Measurements from ENCODE around the gene AK3. TPM values are rescaled to one million over a fixed set of nuclear protein-coding genes. Genes with fewer than 3 reads are reported as not detected.
"Not testable (repeated sequence)": the region's sequence is repeated elsewhere in the genome, so short reads cannot be mapped to it uniquely, and the experiment has no call there.

AK3 gene
- total RNA-seq, 5 donors from 2014 or later (not counting 1 experiment from before 2014, with no cell fraction given) = 20.0 to 25.7 (median 23.1) TPM

DNA sequence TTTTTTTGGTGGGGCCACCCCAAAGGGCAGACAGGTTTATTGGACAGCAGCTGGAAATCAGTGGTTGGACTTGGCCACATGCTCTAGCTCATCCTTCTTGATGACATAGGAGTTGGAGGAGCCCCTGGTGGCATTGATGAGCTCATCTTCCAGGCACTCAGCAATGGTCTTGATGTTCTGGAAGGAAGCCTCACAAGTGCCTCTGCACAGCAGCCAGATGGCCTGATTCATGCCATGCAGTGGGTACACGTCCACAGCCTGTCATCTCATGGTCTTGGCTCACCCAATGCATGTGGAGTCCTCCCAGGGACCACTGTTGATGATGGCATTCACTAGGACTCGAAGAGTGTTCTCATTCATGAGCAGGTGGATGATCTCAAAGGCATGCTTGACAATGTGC, 40.4 kb upstream of the AK3 start:
- POLR2A ChIA-PET = no interaction called here
- H3K4me3 ChIP-seq (ENCODE audit: control insufficient read depth in 1 of 2, extremely low read depth in 1 of 2, low read length in 1 of 2) = no peak overlapping the region
- Mint-ChIP-seq H3K4me3 (no peak overlapping the region), H3K36me3 (no peaks in the 10 kb centered on the region), H3K9me3 (no peaks in the 10 kb centered on the region), H3K4me1 (no peaks in the 10 kb centered on the region), H3K27ac (no peak overlapping the region), H3K27me3 (peaks cover 12 to 18% of the 10 kb centered on the region in 2 donors)
- no peaks in the 10 kb centered on the region for H3K36me3 ChIP-seq (ENCODE audit: control insufficient read depth in 2 of 2, extremely low read depth in 1 of 2, insufficient read depth in 1 of 2, low read length in 1 of 2)
- H3K27ac ChIP-seq (ENCODE audit: low read length) = no peak overlapping the region
- no peaks in the 10 kb centered on the region for H3K4me1 ChIP-seq (ENCODE audit: control insufficient read depth in 1 of 2, extremely low read depth in 1 of 2, insufficient read depth in 2 of 2, low read length in 2 of 2)
- 78% methylated on average over 2 of the region's 2 CpGs for WGBS (ENCODE audit: insufficient coverage)
- no peaks in the 10 kb centered on the region for H3K9me3 ChIP-seq
- CTCF ChIA-PET = interaction anchor here (0.8 to 1.4 kb wide), 3 partner anchors 18 to 22 kb away, joined by 7 to 9 read pairs (median 8); no protein-coding TSS in a partner anchor
- no peak for ATAC-seq (replicated peaks in 1 of 4)
- no peak for DNase-seq
- peaks cover 0 to 29% of the 10 kb centered on the region in 2 experiments for H3K27me3 ChIP-seq (replicated peaks in 1 of 2; ENCODE audit: control insufficient read depth in 2 of 2, extremely low read depth in 1 of 2, insufficient read depth in 2 of 2, low read length in 1 of 2)

DNA sequence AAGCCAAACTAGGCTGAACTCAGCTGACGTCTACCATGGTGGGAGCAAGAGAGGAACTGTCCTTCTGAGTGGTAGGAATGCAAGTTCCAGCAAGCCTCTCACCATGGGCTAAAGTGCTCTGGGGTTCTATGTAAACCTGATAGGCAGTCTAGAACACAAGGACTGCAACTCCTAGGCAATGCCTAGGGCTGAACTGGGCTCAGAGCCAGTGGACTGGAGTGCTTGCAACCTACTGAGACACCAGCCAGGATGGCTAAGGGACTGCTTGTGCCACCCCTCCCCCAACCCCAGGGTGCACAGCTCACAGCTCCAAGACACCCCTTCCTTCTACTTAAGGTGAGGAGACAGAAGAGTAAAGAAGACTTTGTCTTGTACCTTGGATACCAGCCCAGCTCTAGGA, 39.6 kb upstream of the AK3 start:
- CTCF ChIA-PET = interaction anchor here (1.0 to 1.7 kb wide), 2 partner anchors 11 to 17 kb away, joined by 3 to 7 read pairs; no protein-coding TSS in a partner anchor
- H3K9me3 Mint-ChIP-seq = no peaks in the 10 kb centered on the region
- 100% methylated on average over 1 of the region's 1 CpG for WGBS (ENCODE audit: insufficient coverage)

DNA sequence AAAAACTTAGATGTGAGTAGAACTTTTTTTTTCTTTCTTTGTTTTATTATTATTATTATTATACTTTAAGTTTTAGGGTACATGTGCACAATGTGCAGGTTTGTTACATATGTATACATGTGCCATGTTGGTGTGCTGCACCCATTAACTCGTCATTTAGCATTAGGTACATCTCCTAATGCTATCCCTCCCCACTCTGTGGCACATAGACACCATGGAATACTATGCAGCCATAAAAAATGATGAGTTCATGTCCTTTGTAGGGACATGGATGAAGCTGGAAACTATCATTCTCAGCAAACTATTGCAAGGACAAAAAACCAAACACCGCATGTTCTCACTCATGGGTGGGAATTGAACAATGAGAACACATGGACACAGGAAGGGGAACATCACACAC, 34.0 kb upstream of the AK3 start:
- H3K4me3 Mint-ChIP-seq; H3K9me3 ChIP-seq; H3K36me3 ChIP-seq (ENCODE audit: control insufficient read depth in 2 of 2, extremely low read depth in 1 of 2, insufficient read depth in 1 of 2, low read length in 1 of 2); H3K27ac Mint-ChIP-seq; H3K4me1 Mint-ChIP-seq; H3K27me3 Mint-ChIP-seq; H3K36me3 Mint-ChIP-seq; H3K27ac ChIP-seq (ENCODE audit: low read length); DNase-seq; H3K4me3 ChIP-seq (ENCODE audit: control insufficient read depth in 1 of 2, extremely low read depth in 1 of 2, low read length in 1 of 2); H3K4me1 ChIP-seq (ENCODE audit: control insufficient read depth in 1 of 2, extremely low read depth in 1 of 2, insufficient read depth in 2 of 2, low read length in 2 of 2); H3K9me3 Mint-ChIP-seq; ATAC-seq (replicated peaks in 1 of 4); H3K27me3 ChIP-seq (replicated peaks in 1 of 2; ENCODE audit: control insufficient read depth in 2 of 2, extremely low read depth in 1 of 2, insufficient read depth in 2 of 2, low read length in 1 of 2): not testable (repeated sequence)
- POLR2A ChIA-PET = interaction anchor here in 1 of 2 donors (0.6 to 0.7 kb wide), 2 partner anchors 67 to 190 kb away, joined by 3 to 7 read pairs; no protein-coding TSS in a partner anchor
- no CpG with 5 or more reads among the region's 2 CpGs for WGBS (ENCODE audit: insufficient coverage)
- CTCF ChIA-PET = interaction anchor here in 1 of 2 donors (1.1 kb wide), 1 partner anchor 11 kb away, joined by 3 read pairs; no protein-coding TSS in a partner anchor

More for the DNA sequence above, 39.6 kb upstream of the AK3 start:
- ATAC-seq (replicated peaks in 1 of 4) (no peak), DNase-seq (no peak)
- Histone ChIP-seq H3K4me3 (ENCODE audit: control insufficient read depth in 1 of 2, extremely low read depth in 1 of 2, low read length in 1 of 2) (no peak overlapping the region), H3K36me3 (ENCODE audit: control insufficient read depth in 2 of 2, extremely low read depth in 1 of 2, insufficient read depth in 1 of 2, low read length in 1 of 2) (no peaks in the 10 kb centered on the region), H3K27me3 (replicated peaks in 1 of 2; ENCODE audit: control insufficient read depth in 2 of 2, extremely low read depth in 1 of 2, insufficient read depth in 2 of 2, low read length in 1 of 2) (peaks cover 0 to 25% of the 10 kb centered on the region in 2 experiments), H3K4me1 (ENCODE audit: control insufficient read depth in 1 of 2, extremely low read depth in 1 of 2, insufficient read depth in 2 of 2, low read length in 2 of 2) (no peaks in the 10 kb centered on the region), H3K27ac (ENCODE audit: low read length) (no peak overlapping the region), H3K9me3 (no peaks in the 10 kb centered on the region)
- Mint-ChIP-seq H3K36me3 (no peaks in the 10 kb centered on the region), H3K4me3 (no peak overlapping the region), H3K27ac (no peak overlapping the region), H3K4me1 (no peaks in the 10 kb centered on the region), H3K27me3 (peaks cover 12 to 18% of the 10 kb centered on the region in 2 donors)
- POLR2A ChIA-PET = no interaction called here

DNA sequence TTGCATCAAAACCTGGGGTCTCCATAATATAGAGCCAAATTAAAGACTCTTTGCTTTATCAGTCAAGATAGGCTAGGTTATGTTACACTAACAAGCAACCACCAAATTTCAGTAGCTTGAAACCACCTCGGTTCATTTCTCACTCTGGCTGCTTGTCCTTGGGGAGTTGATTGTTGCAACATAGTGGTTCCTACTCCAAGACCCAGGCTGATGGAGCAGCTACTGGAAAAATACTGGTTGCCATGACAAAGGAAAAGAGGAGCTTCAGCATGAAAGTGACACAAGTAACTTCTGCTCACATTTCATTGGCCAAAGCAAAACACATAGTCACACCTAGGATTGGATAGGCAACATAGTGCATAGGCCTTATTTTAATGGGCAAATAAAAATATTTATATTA, 33.2 kb upstream of the AK3 start:
- Histone ChIP-seq H3K27ac (ENCODE audit: low read length) (no peak overlapping the region), H3K9me3 (no peaks in the 10 kb centered on the region), H3K27me3 (replicated peaks in 1 of 2; ENCODE audit: control insufficient read depth in 2 of 2, extremely low read depth in 1 of 2, insufficient read depth in 2 of 2, low read length in 1 of 2) (peaks cover 0 to 9% of the 10 kb centered on the region in 2 experiments), H3K4me3 (ENCODE audit: control insufficient read depth in 1 of 2, extremely low read depth in 1 of 2, low read length in 1 of 2) (no peak overlapping the region), H3K4me1 (ENCODE audit: control insufficient read depth in 1 of 2, extremely low read depth in 1 of 2, insufficient read depth in 2 of 2, low read length in 2 of 2) (no peaks in the 10 kb centered on the region), H3K36me3 (ENCODE audit: control insufficient read depth in 2 of 2, extremely low read depth in 1 of 2, insufficient read depth in 1 of 2, low read length in 1 of 2) (no peaks in the 10 kb centered on the region)
- Mint-ChIP-seq H3K9me3 (no peaks in the 10 kb centered on the region), H3K36me3 (no peaks in the 10 kb centered on the region), H3K4me3 (no peak overlapping the region), H3K27me3 (no peaks in the 10 kb centered on the region), H3K4me1 (no peaks in the 10 kb centered on the region), H3K27ac (no peak overlapping the region)
- no CpG with 5 or more reads among the region's 1 CpG for WGBS (ENCODE audit: insufficient coverage)
- ChIA-PET CTCF (interaction anchor here in 1 of 2 donors (1.1 kb wide), 1 partner anchor 12 kb away, joined by 3 read pairs; no protein-coding TSS in a partner anchor), POLR2A (interaction anchor here in 1 of 2 donors (0.6 to 0.7 kb wide), 2 partner anchors 66 to 191 kb away, joined by 3 to 7 read pairs; no protein-coding TSS in a partner anchor)
- ATAC-seq (replicated peaks in 1 of 4) = no peak
- no peak for DNase-seq

- no CpG with 5 or more reads among the region's 1 CpG for WGBS (ENCODE audit: insufficient coverage)
- H3K27ac Mint-ChIP-seq = no peak overlapping the region
- no peaks in the 10 kb centered on the region for H3K4me1 Mint-ChIP-seq
- DNase-seq (no peak), ATAC-seq (replicated peaks in 1 of 4) (no peak)
- Histone ChIP-seq H3K4me3 (ENCODE audit: control insufficient read depth in 1 of 2, extremely low read depth in 1 of 2, low read length in 1 of 2) (no peak overlapping the region), H3K36me3 (ENCODE audit: control insufficient read depth in 2 of 2, extremely low read depth in 1 of 2, insufficient read depth in 1 of 2, low read length in 1 of 2) (no peaks in the 10 kb centered on the region), H3K4me1 (ENCODE audit: control insufficient read depth in 1 of 2, extremely low read depth in 1 of 2, insufficient read depth in 2 of 2, low read length in 2 of 2) (no peaks in the 10 kb centered on the region), H3K27ac (ENCODE audit: low read length) (no peak overlapping the region), H3K27me3 (replicated peaks in 1 of 2; ENCODE audit: control insufficient read depth in 2 of 2, extremely low read depth in 1 of 2, insufficient read depth in 2 of 2, low read length in 1 of 2) (peaks cover 0 to 4% of the 10 kb centered on the region in 2 experiments), H3K9me3 (no peaks in the 10 kb centered on the region)
- no peak overlapping the region for H3K4me3 Mint-ChIP-seq
- ChIA-PET POLR2A (no interaction called here), CTCF (no interaction called here)
- no peaks in the 10 kb centered on the region for H3K36me3 Mint-ChIP-seq
- no peaks in the 10 kb centered on the region for H3K27me3 Mint-ChIP-seq
- H3K9me3 Mint-ChIP-seq = no peaks in the 10 kb centered on the region
These were observed 30.8 kb upstream of the AK3 start for GRCh38 chr9:4771788-4772187.

- ChIA-PET POLR2A (no interaction called here), CTCF (no interaction called here)
- Histone ChIP-seq H3K4me1 (ENCODE audit: control insufficient read depth in 1 of 2, extremely low read depth in 1 of 2, insufficient read depth in 2 of 2, low read length in 2 of 2) (no peaks in the 10 kb centered on the region), H3K27me3 (replicated peaks in 1 of 2; ENCODE audit: control insufficient read depth in 2 of 2, extremely low read depth in 1 of 2, insufficient read depth in 2 of 2, low read length in 1 of 2) (peaks cover 0 to 4% of the 10 kb centered on the region in 2 experiments), H3K27ac (ENCODE audit: low read length) (no peak overlapping the region), H3K9me3 (no peaks in the 10 kb centered on the region), H3K4me3 (ENCODE audit: control insufficient read depth in 1 of 2, extremely low read depth in 1 of 2, low read length in 1 of 2) (no peak overlapping the region), H3K36me3 (ENCODE audit: control insufficient read depth in 2 of 2, extremely low read depth in 1 of 2, insufficient read depth in 1 of 2, low read length in 1 of 2) (no peaks in the 10 kb centered on the region)
- Mint-ChIP-seq H3K4me3 (no peak overlapping the region), H3K27ac (no peak overlapping the region), H3K27me3 (no peaks in the 10 kb centered on the region), H3K9me3 (no peaks in the 10 kb centered on the region), H3K4me1 (no peaks in the 10 kb centered on the region), H3K36me3 (no peaks in the 10 kb centered on the region)
- 88% methylated on average over 2 of the region's 7 CpGs for WGBS (ENCODE audit: insufficient coverage)
- no peak for DNase-seq
- peak in 1 of 4 experiments; percentile 35 for ATAC-seq (replicated peaks in 1 of 4)
These were observed 28.5 kb upstream of the AK3 start for GRCh38 chr9:4769321-4770080.

Measured in T-cell (primary cell).